Measurements from ENCODE around the gene SUN3. TPM values are rescaled to one million over a fixed set of nuclear protein-coding genes. Genes with fewer than 3 reads are reported as not detected.

Gene SUN3
- total and polyA plus RNA-seq, 2 of the 8 experiments (the other 6 are each of a cell fraction or from before 2014, with no cell fraction given), result not detected

GRCh38 chr7:47965456-47965855 is 63.5 kb downstream of the SUN3 start:
- H3K4ac ChIP-seq (replicated peaks; ENCODE audit: insufficient read length, low read depth, low read length), result no peak overlapping the region
- no peak overlapping the region for H2BK15ac ChIP-seq (ENCODE audit: low read length)
- no peak overlapping the region for H2BK120ac ChIP-seq (replicated peaks; ENCODE audit: low read depth, low read length)
- H3K14ac ChIP-seq (ENCODE audit: insufficient read length), result no peak overlapping the region
- WGBS, 2 experiments (ENCODE audit: extremely low coverage in 1 of 2, insufficient coverage in 1 of 2, insufficient read length in 1 of 2, insufficient replicate concordance in 2 of 2, low coverage in 1 of 2, low lambda C conversion rate in 2 of 2, missing lambda C conversion rate in 1 of 2), result 92% methylated on average over 5 of the region's 5 CpGs; no CpG with 5 or more reads in 1 of the 2 experiments
- H3K18ac ChIP-seq (ENCODE audit: extremely low read depth, low read length), result no peak overlapping the region
- no peaks in the 10 kb centered on the region for H3K4me1 ChIP-seq (replicated peaks in 1 of 4; ENCODE audit: control insufficient read depth in 3 of 4, insufficient read depth in 4 of 4, low read length in 3 of 4)
- H3K79me2 ChIP-seq (ENCODE audit: control insufficient read depth in 1 of 2, insufficient read depth in 2 of 2, low read length in 2 of 2), result no peaks in the 10 kb centered on the region; a peak in 1 of 4 replicates
- H2BK5ac ChIP-seq (ENCODE audit: low read depth, low read length), result no peak overlapping the region
- H3K79me1 ChIP-seq (ENCODE audit: low read depth, low read length), result 0 out of 2 replicates have a peak, but pooled peaks cover 2% of the 10 kb centered on the region
- no peaks in the 10 kb centered on the region for H3K27me3 ChIP-seq (replicated peaks in 1 of 4; ENCODE audit: control insufficient read depth in 3 of 4, extremely low read depth in 1 of 4, insufficient read depth in 3 of 4, low read length in 3 of 4)
- H3K9me3 ChIP-seq (ENCODE audit: insufficient read depth in 2 of 2, low read depth in 1 of 2, low read length in 1 of 2), result no peaks in the 10 kb centered on the region
- H3K4me3 ChIP-seq (ENCODE audit: extremely low read depth in 1 of 4, insufficient read depth in 2 of 4, low read depth in 3 of 4, low read length in 4 of 4), result no peak overlapping the region
- H4K20me1 ChIP-seq (replicated peaks in 1 of 2; ENCODE audit: control insufficient read depth in 1 of 2, insufficient read depth in 2 of 2, low read length in 2 of 2), result peaks cover 0 to 10% of the 10 kb centered on the region in 2 experiments
- no peak overlapping the region for H3K9ac ChIP-seq (replicated peaks in 1 of 4; ENCODE audit: extremely low read depth in 1 of 4, low read depth in 3 of 4, low read length in 3 of 4)
- no peak overlapping the region for H2AFZ ChIP-seq (ENCODE audit: low read length)
- H3K36me3 ChIP-seq (ENCODE audit: control insufficient read depth in 2 of 4, insufficient read depth in 4 of 4, low read length in 3 of 4), result peaks cover 26 to 75% (median 57%) of the 10 kb centered on the region in 4 experiments
- no peak overlapping the region for H4K8ac ChIP-seq (ENCODE audit: extremely low read depth, insufficient read depth, low read length)
- no peak overlapping the region for H2BK20ac ChIP-seq (ENCODE audit: low read length)
- H3K4me2 ChIP-seq (ENCODE audit: insufficient read depth in 1 of 2, low read depth in 2 of 2, low read length in 2 of 2), result no peak overlapping the region
- no peak overlapping the region for H2BK12ac ChIP-seq (ENCODE audit: low read depth, low read length)
- FAIRE-seq, result no peak
- no peaks in the 10 kb centered on the region for H3K23me2 ChIP-seq (ENCODE audit: low read depth, low read length)
- H3K27ac ChIP-seq (ENCODE audit: low read depth, low read length), result no peak overlapping the region
- no peak overlapping the region for H3K23ac ChIP-seq (ENCODE audit: insufficient read length)
- no peak overlapping the region for H4K91ac ChIP-seq (replicated peaks; ENCODE audit: insufficient read length, low read length)
- H2AK5ac ChIP-seq (ENCODE audit: low read depth, low read length), result no peak overlapping the region
- ChIA-PET POLR2A (ENCODE audit: partially characterized antibody) (no interaction called here), CTCF (ENCODE audit: partially characterized antibody) (interaction anchor here (1.0 to 2.5 kb wide), 3 partner anchors 13 to 22 kb away, joined by 4 to 11 read pairs (median 4); no protein-coding TSS in a partner anchor)
- no peak overlapping the region for H3K56ac ChIP-seq (replicated peaks; ENCODE audit: insufficient read length, low read depth, low read length)
- TF ChIP-seq KDM5A (IDR thresholded peaks at IDR 0.05; ENCODE audit: low read length) (no peak), NANOG (IDR thresholded peaks at IDR 0.05; ENCODE audit: insufficient read depth, low read depth, low read length, poor library complexity, severe bottlenecking) (no peak), TAF7 (optimal IDR thresholded peaks at IDR 0.05; ENCODE audit: borderline replicate concordance, low read depth, low read length) (no peak), ZNF274 (IDR thresholded peaks at IDR 0.05; ENCODE audit: borderline replicate concordance, extremely low read depth, low read length) (no peak), PHF8 (conservative IDR thresholded peaks at IDR 0.05; ENCODE audit: low read depth, low read length) (no peak), SP4 (IDR thresholded peaks at IDR 0.05; ENCODE audit: low read length) (no peak)
- no peak for DNase-seq (ENCODE audit: low read depth in 1 of 2, low spot score in 2 of 2)
- H4K5ac ChIP-seq (ENCODE audit: insufficient read length, low read depth, low read length), result no peak overlapping the region

Data from H1 (cell line).